CD4-positive, alpha-beta T cell treated with Interferon gamma for 1 hour (primary cell): Measurements from ENCODE around the gene YY1.
"Not testable (repeated sequence)": the region's sequence is repeated elsewhere in the genome, so short reads cannot be mapped to it uniquely, and the experiment has no call there.

Experiments used
- DNase-seq: peaks from one replicate; pipeline ENCODE4 v3.0.0-alpha.2; 2020

Gene YY1

DNA sequence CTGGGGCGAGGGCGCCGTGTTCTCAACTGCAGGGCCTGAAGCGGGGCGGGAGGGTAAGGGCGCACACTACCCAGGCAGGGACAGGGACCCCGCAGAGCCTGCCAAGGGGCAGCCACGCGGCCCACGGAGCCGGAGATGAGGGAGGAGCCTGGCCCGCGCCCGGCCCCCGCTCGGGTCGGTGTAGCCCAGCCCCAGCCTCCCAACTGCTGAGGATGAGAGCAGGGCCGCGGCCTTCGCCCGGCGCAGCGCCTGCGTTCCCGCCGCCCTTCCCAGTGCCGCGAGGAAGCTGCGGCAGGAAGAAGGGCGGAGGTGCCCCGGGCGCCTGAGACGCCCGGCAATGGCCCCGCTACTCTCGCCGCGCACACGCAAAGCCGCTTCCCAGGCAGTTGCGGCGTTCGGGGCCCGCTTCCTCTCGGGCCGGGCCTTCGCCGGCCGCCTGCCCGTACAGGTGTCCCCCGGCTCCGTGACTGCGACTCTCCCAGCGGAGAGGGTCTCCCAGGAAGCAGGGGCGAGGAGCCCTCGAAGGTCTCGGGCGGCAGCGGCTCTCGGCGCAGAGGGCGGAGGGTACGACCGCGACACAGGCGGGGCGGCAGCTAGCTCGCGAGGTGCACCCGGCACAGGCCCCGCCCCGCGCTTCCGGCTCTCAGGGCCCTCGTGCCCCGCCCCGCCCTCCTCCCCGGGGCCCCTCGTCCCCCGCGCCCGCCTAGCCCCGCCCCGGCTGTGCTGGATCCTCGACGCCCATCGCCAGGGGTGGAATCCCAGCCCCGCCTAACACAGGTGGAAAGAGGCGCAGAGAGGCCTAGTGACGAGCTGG, 24.8 kb upstream of the YY1 start:
- peak; percentile 90 for DNase-seq

DNA sequence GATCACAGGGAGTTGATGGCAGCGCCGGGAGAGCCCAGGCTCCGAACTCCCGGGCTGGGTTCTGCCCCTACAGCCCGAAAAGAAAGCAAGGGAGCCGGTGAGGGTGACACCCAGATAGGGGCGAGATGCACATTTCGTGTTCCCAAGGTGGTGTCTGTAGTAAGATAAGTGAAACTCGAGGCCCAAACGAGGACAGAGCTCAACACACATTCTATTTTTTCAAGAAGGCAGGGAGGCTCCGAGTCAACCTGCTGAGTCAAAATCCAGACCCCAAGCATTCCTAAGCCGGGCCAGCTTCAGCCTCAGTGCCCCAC, 24.2 kb upstream of the YY1 start:
- no peak for DNase-seq

DNA sequence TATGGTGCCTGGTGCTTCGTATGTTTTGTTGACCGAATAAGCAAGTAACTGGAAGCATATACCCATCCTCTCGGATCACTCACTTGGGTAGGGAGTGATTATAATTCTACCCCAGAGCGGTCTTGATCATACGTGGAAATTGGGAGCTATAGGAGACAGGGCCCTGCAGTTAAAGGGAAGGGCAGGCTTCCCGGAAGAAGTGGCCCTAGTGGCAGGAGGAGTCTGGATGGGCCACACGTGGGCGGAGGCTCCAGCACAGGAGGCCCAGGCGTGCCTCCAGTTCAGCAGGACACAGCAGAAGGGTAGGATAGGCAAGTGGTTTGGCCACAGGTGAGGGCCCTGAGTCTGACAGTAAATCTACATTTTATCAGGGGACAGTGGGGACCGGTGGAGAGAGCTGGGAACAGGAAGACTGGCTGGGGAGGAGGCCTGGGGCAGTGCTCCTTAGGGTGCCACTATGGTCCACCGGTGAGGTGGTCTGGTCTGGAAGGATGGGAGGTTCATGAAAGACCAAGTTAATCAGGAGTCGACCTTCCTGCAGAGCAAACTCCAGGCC, 23.5 kb upstream of the YY1 start:
- DNase-seq = no peak

- no peak for DNase-seq
Observed at GRCh38 chr14:100219126-100219785, 19.7 kb upstream of the YY1 start.

- peak; percentile 67 for DNase-seq
Observed at GRCh38 chr14:100221533-100222223, 17.3 kb upstream of the YY1 start.

DNA sequence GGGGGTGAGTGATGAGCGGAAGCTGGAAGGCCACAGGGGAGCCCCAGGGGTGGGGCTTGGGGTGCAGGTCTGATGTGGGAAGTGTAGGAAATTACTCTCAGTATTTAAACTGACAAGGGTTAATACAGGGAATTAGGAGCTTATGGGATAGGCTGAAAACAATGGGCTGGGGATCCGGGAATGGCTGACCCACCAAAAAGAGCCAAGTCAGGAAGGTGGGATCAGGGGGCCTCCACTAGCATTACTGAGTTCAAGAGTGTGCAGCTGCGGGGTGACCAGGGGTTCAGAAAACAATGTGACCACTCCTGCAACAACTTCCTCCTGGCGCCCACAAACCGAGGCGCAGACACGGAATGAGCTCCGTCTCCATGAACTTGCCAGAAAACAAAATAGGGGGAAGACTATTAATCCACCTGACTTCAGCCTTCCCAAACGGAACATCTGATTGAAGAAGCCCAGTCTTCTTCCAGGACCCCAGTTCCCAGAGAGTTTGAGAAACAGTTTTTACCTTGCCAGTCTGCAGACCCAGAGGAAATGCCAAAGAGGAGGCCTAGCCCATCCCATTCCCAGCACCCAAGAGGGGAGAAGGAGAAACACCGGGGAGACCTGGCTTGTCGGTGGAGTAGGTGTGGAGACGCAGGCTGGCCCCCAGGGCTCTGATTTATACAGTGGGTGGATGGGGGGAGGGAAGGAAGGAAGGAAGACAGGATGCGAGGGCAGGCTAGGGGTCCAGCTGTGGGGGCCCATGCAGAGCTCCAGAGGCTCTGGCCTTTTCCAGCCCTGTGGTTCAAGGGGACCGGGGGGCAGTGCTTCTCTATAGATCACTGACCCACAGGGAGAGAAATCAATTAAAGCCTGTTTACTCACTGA, 16.5 kb upstream of the YY1 start:
- DNase-seq = no peak

GRCh38 chr14:100223332-100224201, 15.4 kb upstream of the YY1 start:
- no peak for DNase-seq

DNA sequence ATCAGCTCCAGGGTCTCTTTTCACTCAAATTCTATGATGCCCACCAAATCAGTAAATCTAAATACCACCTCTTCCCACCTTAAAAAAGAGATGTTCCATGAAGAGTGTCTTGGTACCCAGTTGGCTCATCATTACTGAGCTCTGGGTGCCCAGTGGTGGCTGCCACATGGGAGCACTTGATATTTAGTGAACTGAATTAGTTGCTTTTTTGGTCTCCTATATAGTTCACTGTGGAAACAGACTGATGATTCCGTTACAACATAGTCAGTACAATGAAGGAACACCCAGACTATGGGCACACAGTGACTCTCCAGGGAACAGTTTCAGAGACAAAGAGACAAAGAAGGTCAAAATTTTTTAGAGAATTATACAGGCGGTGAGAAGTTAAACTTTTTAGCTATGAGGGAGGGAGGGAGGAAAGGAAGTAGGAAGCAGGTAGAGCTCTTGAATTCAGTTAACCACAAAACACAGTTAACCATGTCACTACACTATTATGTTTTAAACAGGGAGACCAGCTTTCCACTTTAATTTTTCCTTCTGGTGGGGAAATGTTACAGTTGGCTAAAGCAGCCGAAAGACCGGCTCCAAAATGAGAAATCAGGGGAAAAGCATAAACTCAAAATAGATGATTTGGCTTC, 14.6 kb upstream of the YY1 start:
- no peak for DNase-seq

GRCh38 chr14:100225169-100225568, 13.8 kb upstream of the YY1 start:
- no peak for DNase-seq

GRCh38 chr14:100230361-100230760, 8.6 kb upstream of the YY1 start:
- DNase-seq = no peak

DNA sequence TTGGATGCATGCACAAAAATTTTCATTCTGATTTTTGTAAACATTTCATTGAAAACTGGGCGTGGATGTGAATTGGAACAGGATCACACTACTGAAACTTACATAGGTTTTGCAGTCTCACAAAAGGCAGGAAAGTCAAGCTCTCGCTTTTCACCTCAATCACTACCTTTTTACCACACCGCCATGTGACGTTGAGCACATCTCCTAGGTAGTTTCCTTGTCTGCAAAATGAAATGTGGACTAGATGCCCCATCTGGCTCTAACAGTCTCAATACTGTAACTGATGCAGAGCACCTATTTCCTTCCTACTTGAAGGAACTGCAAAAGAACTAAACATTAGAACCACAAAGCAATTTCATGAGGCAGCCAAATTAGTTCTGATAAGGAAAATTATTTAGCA, 4.4 kb upstream of the YY1 start:
- DNase-seq = no peak

- DNase-seq = not testable (repeated sequence)
Observed at GRCh38 chr14:100236271-100236818, 2.6 kb upstream of the YY1 start.

GRCh38 chr14:100236881-100237280, 2.1 kb upstream of the YY1 start:
- no peak for DNase-seq

GRCh38 chr14:100237735-100238418, 1.1 kb upstream of the YY1 start:
- peak; percentile 49 for DNase-seq

DNA sequence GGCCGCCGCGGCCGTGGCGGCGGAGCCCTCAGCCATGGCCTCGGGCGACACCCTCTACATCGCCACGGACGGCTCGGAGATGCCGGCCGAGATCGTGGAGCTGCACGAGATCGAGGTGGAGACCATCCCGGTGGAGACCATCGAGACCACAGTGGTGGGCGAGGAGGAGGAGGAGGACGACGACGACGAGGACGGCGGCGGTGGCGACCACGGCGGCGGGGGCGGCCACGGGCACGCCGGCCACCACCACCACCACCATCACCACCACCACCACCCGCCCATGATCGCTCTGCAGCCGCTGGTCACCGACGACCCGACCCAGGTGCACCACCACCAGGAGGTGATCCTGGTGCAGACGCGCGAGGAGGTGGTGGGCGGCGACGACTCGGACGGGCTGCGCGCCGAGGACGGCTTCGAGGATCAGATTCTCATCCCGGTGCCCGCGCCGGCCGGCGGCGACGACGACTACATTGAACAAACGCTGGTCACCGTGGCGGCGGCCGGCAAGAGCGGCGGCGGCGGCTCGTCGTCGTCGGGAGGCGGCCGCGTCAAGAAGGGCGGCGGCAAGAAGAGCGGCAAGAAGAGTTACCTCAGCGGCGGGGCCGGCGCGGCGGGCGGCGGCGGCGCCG, 381 bp downstream of the YY1 start:
- no peak for DNase-seq

DNA sequence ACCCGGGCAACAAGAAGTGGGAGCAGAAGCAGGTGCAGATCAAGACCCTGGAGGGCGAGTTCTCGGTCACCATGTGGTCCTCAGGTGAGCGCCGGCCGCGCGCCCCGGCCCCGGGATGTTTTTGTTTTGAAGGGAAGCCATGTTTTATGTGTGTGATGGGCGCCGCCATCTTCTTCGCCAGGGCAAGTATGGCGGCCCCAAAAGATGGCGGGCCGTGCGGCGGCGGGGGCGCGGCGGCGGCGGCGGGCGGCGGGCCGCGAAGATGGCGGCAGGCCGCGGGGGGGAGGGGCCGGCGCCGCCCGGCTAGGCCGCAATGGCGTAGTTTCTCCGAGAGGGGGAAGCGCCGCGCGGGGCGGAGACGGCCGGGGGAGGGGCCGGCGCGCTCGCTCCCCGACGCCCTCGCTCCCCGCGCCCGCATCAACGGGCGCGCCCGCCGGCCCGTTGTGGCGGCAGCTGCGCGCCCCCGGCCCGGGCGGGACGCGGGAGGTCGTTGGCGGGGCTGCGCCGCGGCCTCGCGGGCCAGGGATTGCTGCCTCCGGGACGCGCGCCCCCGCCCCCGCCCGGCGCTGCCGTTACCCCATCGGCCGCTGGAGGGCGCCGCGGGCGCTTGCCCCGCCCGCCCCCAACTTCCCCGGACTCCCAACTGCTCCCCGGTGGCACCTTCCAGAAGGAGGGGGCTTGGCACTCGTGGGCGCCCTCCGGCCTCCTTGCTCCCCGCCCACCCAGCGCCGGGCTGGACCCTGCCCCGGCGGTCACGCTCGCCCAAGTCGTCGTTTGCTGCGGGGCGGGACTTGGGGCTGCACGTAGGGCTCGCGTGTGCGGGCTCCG, 1.1 kb downstream of the YY1 start:
- peak; percentile 86 for DNase-seq

DNA sequence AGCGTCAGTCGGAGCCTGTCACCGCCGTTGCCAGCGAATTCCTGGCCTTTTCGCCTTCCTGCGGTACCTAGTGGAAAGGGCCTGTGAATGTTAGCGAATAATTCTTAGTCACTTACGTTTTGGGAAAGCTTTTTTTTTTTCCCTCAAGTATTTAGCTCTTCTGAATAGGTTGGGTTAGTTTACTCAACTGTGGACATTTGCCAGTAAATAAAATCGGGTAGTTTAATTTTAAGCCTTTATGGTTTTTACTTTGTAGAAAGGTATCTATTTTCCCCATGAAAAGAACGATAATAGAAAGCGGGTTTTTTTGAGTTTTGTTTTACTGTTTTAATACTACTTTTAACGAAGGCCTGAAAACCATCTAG, 1.7 kb downstream of the YY1 start:
- no peak for DNase-seq

DNA sequence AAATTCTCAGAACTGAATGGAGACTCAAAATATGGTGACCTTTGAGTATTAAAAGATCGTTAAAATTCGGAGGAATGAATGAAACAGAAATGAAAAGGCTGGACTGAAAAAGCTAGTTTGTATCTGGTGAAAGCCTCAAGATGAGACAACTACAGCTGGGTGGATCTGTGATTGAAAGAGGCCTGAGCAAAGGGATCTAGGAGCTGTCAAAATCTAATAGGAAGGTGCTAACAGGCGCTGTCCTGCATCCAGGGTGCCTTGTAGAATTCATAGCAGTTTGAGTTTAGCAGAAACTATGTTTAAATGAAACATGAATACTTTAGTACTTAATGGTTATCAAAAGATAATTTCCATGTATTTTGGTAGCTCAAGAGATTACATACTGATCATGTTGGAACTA, 2.3 kb downstream of the YY1 start:
- DNase-seq = no peak

GRCh38 chr14:100243020-100243419, 4.1 kb downstream of the YY1 start:
- DNase-seq = no peak
